Tibial nerve (tissue), 4 donors: ENCODE measurements around the gene NISCH. TPM values are rescaled to one million over a fixed set of nuclear protein-coding genes. Genes with fewer than 3 reads are reported as not detected.

ENCODE experiments used
- DNase-seq, 2 donors: peaks; one replicate each; pipeline ENCODE4 v3.0.0-alpha.2; 2019; ENCODE audit warnings: low spot score in 2 of 2
- H3K27ac ChIP-seq, 4 donors: fragments of 200-600 bp; sonication (generic) in 3 of 4; one replicate each; pipeline ENCODE4 v1.5.1; 2017 to 2019; ENCODE audit warnings: mild to moderate bottlenecking in 1 of 4
- H3K27me3 ChIP-seq, 2 donors: fragments of 200-600 bp; sonication (generic) in 1 of 2; one replicate each; pipeline versions ENCODE4 v1.5.1 to v1.6.0; 2017 to 2019
- H3K36me3 ChIP-seq, 3 donors: fragments of 200-600 bp; sonication (generic); one replicate each; pipeline ENCODE4 v1.5.1; 2018 to 2019
- H3K4me1 ChIP-seq, 4 donors: fragments of 200-600 bp; sonication (generic) in 3 of 4; one replicate each; pipeline ENCODE4 v1.5.1; 2017 to 2019
- H3K4me3 ChIP-seq, 4 donors: fragments of 200-600 bp; sonication (generic) in 3 of 4; one replicate each; pipeline ENCODE4 v1.5.1; 2017 to 2019; ENCODE audit warnings: mild to moderate bottlenecking in 1 of 4, moderate library complexity in 1 of 4
- H3K9me3 ChIP-seq, 4 donors: fragments of 200-600 bp; sonication (generic) in 3 of 4; one replicate each; pipeline ENCODE4 v1.5.1; 2017 to 2019
- EP300 ChIP-seq, 2 donors: sonication (generic); formaldehyde crosslinking; IDR thresholded peaks; one replicate each; pipeline ENCODE4 v1.6.1; 2017; ENCODE audit warnings: antibody characterized with exemption in 2 of 2, mild to moderate bottlenecking in 1 of 2
- POLR2A ChIP-seq, 2 donors: fragments of 450-650 bp; IDR thresholded peaks; one replicate each; pipeline ENCODE4 v1.6.1; 2017; ENCODE audit warnings: antibody characterized with exemption in 2 of 2, mild to moderate bottlenecking in 2 of 2, moderate library complexity in 2 of 2
- WGBS, 2 donors: methylation state at CpG; one replicate each; pipeline ENCODE4 v1.1.5; 2018; 5-methylcytosine and 5-hydroxymethylcytosine counted together
- total RNA-seq, 4 donors: library from RNA; depleted of rRNA; stranded (reverse); fragments of >200 nt; gene quantifications; one replicate each; pipeline ENCODE4 v1.1.0, GENCODE V29; 2016
- TF ChIP-seq, protein P1 (sequence below), 5 experiments: fragments of 200-600 bp in 3 of 5; fragments of 450-650 bp in 2 of 5; sonication (generic) in 3 of 5; IDR thresholded peaks; one replicate each; pipeline ENCODE4 v1.5.1; 2016 to 2019; ENCODE audit warnings: antibody characterized with exemption in 5 of 5, mild to moderate bottlenecking in 3 of 5, moderate library complexity in 2 of 5

NISCH gene
- total RNA-seq, 4 donors from 2014 or later = 192 to 305 (median 232) TPM

DNA sequence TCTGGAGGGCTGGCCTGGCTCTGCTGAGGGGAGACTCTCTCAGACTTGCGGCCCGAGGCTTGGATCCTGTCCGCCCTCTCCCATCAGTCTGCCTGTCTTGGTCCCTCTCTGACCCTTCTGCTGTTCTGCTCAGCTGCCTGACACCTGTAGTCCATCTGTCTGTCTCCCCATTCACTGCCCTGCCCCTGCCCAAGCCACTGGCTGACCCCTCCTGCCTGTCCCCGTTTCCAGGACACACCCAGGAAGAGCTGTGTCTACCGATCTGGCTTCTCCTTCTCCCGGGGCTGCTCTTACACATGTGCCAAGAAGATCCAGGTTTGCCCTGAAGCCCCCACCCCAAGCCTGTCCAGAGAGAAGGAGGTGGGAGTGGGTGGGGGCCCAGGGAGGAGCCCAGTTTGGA, 59.8 kb downstream of the NISCH start:
- H3K36me3 ChIP-seq = peaks cover 0 to 63% (median 0%) of the 10 kb centered on the region in 3 donors
- 46% methylated on average over 6 of the region's 6 CpGs for WGBS, 2 donors
- no peak for DNase-seq

GRCh38 chr3:52516509-52517195, 61.2 kb downstream of the NISCH start:
- TF ChIP-seq POLR2A (IDR thresholded peaks at IDR 0.05) (no peak), EP300 (IDR thresholded peaks at IDR 0.05) (no peak)
- TF ChIP-seq, protein P1, sequence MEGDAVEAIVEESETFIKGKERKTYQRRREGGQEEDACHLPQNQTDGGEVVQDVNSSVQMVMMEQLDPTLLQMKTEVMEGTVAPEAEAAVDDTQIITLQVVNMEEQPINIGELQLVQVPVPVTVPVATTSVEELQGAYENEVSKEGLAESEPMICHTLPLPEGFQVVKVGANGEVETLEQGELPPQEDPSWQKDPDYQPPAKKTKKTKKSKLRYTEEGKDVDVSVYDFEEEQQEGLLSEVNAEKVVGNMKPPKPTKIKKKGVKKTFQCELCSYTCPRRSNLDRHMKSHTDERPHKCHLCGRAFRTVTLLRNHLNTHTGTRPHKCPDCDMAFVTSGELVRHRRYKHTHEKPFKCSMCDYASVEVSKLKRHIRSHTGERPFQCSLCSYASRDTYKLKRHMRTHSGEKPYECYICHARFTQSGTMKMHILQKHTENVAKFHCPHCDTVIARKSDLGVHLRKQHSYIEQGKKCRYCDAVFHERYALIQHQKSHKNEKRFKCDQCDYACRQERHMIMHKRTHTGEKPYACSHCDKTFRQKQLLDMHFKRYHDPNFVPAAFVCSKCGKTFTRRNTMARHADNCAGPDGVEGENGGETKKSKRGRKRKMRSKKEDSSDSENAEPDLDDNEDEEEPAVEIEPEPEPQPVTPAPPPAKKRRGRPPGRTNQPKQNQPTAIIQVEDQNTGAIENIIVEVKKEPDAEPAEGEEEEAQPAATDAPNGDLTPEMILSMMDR (IDR thresholded peaks at IDR 0.05) = no peak
- Histone ChIP-seq H3K9me3 (no peaks in the 10 kb centered on the region), H3K27ac (no peak overlapping the region), H3K4me1 (peaks cover 0 to 24% (median 5%) of the 10 kb centered on the region in 4 donors), H3K4me3 (no peak overlapping the region), H3K27me3 (no peaks in the 10 kb centered on the region), H3K36me3 (peaks cover 0 to 70% (median 0%) of the 10 kb centered on the region in 3 donors)
- WGBS, 2 donors = 93% methylated on average over 14 of the region's 19 CpGs
- DNase-seq = no peak

More for the DNA sequence above, 59.8 kb downstream of the NISCH start:
- peaks cover 0 to 24% (median 5%) of the 10 kb centered on the region in 4 donors for H3K4me1 ChIP-seq
- TF ChIP-seq, protein P1 (IDR thresholded peaks at IDR 0.05) = no peak
- TF ChIP-seq POLR2A (IDR thresholded peaks at IDR 0.05) (no peak), EP300 (IDR thresholded peaks at IDR 0.05) (no peak)
- no peak overlapping the region for H3K4me3 ChIP-seq
- H3K27ac ChIP-seq = no peak overlapping the region
- no peaks in the 10 kb centered on the region for H3K9me3 ChIP-seq
- H3K27me3 ChIP-seq = no peaks in the 10 kb centered on the region

DNA sequence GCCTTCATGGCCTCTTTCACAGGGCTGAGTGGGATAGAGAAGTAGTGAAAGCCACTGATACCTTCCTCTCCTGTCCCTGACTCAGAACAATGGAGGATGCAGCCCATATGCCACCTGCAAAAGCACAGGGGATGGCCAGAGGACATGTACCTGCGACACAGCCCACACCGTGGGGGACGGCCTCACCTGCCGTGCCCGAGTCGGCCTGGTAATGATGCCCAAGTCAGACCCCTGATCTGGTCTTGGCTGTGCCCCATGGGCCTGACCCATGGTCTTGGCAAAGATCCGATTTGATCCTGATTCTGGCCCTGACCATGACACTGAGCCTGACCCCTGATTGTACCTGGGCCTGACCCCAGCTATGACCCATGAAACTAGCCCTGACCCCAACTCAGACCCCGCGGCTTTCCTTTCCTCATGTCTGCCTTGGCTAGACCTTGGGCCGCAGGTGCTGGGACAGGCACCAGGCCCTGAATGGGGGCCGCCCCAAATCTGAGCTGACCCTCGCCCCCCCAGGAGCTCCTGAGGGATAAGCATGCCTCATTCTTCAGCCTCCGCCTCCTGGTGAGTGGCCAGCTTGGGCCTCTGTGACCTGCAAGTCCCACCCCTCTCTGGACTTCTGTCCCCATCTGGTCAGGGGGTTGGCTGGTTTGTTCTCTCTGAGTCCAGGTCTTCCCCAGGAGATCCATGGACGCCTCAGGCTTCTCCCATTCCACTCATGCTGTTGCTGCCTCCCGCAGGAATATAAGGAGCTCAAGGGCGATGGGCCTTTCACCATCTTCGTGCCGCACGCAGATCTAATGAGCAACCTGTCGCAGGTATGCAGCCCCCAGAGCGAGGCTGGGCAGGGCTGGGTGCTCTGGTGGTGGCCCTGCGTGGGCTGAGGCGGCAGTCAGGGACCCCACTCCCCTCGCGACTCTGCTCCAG, 62.7 kb downstream of the NISCH start:
- peaks cover 0 to 24% (median 5%) of the 10 kb centered on the region in 4 donors for H3K4me1 ChIP-seq
- H3K9me3 ChIP-seq = no peaks in the 10 kb centered on the region
- H3K4me3 ChIP-seq = peak overlapping the region; percentile 2 to 45 (median 19)
- WGBS, 2 donors = 80 to 81% methylated on average over 14 to 24 of the region's 25 CpGs
- H3K27me3 ChIP-seq = no peaks in the 10 kb centered on the region
- TF ChIP-seq, protein P1 (IDR thresholded peaks at IDR 0.05) = no peak
- TF ChIP-seq EP300 (IDR thresholded peaks at IDR 0.05) = no peak
- no peak for TF ChIP-seq POLR2A (IDR thresholded peaks at IDR 0.05)
- DNase-seq = no peak
- H3K36me3 ChIP-seq = peaks cover 0 to 70% (median 0%) of the 10 kb centered on the region in 3 donors
- H3K27ac ChIP-seq = no peak overlapping the region

DNA sequence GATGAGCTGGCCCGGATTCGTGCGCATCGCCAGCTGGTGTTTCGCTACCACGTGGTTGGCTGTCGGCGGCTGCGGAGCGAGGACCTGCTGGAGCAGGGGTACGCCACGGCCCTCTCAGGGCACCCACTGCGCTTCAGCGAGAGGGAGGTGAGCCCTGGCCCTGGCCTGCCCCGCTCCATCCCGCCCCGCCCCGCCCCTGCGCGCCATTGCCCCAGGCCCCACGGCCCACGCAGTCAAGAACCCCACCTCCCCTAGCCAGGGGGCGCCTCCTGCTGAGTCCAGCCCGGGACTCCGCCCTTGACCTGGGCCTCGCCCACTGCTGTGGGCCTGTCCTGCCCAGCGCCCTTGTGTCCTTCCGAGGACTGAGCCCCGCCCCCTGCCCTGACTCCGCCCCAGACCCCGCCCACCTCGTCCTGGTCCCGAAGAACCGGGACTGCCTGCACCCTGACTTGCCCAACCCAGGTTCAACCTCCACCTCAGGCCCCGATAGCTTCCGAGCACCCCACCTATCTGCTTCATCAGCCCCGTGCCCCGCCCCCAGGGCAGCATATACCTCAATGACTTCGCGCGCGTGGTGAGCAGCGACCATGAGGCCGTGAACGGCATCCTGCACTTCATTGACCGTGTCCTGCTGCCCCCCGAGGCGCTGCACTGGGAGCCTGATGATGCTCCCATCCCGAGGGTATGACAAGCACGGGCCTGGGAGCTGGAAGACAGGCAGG, 63.5 kb downstream of the NISCH start:
- H3K27me3 ChIP-seq = no peaks in the 10 kb centered on the region
- H3K9me3 ChIP-seq = no peaks in the 10 kb centered on the region
- no peak for DNase-seq
- H3K36me3 ChIP-seq = peaks cover 0 to 75% (median 0%) of the 10 kb centered on the region in 3 donors
- WGBS, 2 donors = 28% methylated on average over 25 of the region's 50 CpGs; no CpG with 5 or more reads in 1 of the 2 donors
- H3K27ac ChIP-seq = no peak overlapping the region
- no peak for TF ChIP-seq EP300 (IDR thresholded peaks at IDR 0.05)
- TF ChIP-seq, protein P1 (IDR thresholded peaks at IDR 0.05) = no peak
- peaks cover 0 to 24% (median 5%) of the 10 kb centered on the region in 4 donors for H3K4me1 ChIP-seq
- peak overlapping the region; percentile 2 to 45 (median 19) for H3K4me3 ChIP-seq
